OCI-LY7 (cell line): ENCODE data around the gene HOXA10. TPM values are rescaled to one million over a fixed set of nuclear protein-coding genes. Genes with fewer than 3 reads are reported as not detected.

Experiments
- BruUV-seq: library from RNA; stranded (reverse); fragments of 400-500 nt; replicated peaks from 2 replicates; lab custom pipeline; 2021; lab: Mats Ljungman, UMichigan
- CTCF ChIA-PET: fragments of 300-600 bp; sonication (Branson Sonifier 250); formaldehyde crosslinking; loops from one replicate; lab custom pipeline; 2022; ENCODE audit warnings: antibody characterized with exemption; ENCODE audit not compliant: unreplicated experiment; lab: Charles Lee
- POLR2A ChIA-PET: fragments of 300-600 bp; sonication (Branson Sonifier 250); formaldehyde crosslinking; loops from one replicate; lab custom pipeline; 2022; ENCODE audit warnings: antibody characterized with exemption; lab: Charles Lee
- DNase-seq: peaks from one replicate; pipeline ENCODE4 v3.0.0-alpha.2; 2015; ENCODE audit warnings: low spot score
- H2AFZ ChIP-seq: fragments of 200-600 bp; sonication (generic), shearing (Covaris generic); 2 replicates; pipeline ENCODE4 v1.6.1; 2014; ENCODE audit warnings: mild to moderate bottlenecking, antibody characterized with exemption, low read length, moderate library complexity
- H3K27ac ChIP-seq: fragments of 200-600 bp; sonication (generic); 2 replicates; pipeline ENCODE4 v1.5.1; 2014; ENCODE audit warnings: mixed run types, low read depth, mild to moderate bottlenecking, moderate library complexity, low read length, inconsistent platforms; ENCODE audit not compliant: poor library complexity, severe bottlenecking
- H3K36me3 ChIP-seq: fragments of 200-600 bp; sonication (generic); 2 replicates; pipeline ENCODE4 v1.6.1; 2014; ENCODE audit warnings: mild to moderate bottlenecking, antibody characterized with exemption, low read length, moderate library complexity, mixed read lengths; ENCODE audit not compliant: insufficient read depth
- H3K4me1 ChIP-seq: fragments of 200-600 bp; sonication (generic); 2 replicates; pipeline ENCODE4 v1.5.1; 2014; ENCODE audit warnings: mild to moderate bottlenecking, low read length; ENCODE audit not compliant: insufficient read depth, poor library complexity, severe bottlenecking
- H3K4me2 ChIP-seq: fragments of 200-600 bp; sonication (generic); 2 replicates; pipeline ENCODE4 v1.6.1; 2014; ENCODE audit warnings: mild to moderate bottlenecking, low read length
- H3K4me3 ChIP-seq: fragments of 200-600 bp; sonication (generic); 2 replicates; pipeline ENCODE4 v1.5.1; 2014; ENCODE audit warnings: mild to moderate bottlenecking, low read depth, low read length; ENCODE audit not compliant: poor library complexity, severe bottlenecking
- H3K79me2 ChIP-seq: fragments of 200-600 bp; sonication (generic); 2 replicates; pipeline ENCODE4 v1.6.1; 2016; ENCODE audit warnings: low read depth, mild to moderate bottlenecking, low read length, moderate library complexity, mixed read lengths; ENCODE audit not compliant: insufficient read depth
- H3K9me2 ChIP-seq: fragments of 200-600 bp; sonication (generic); 2 replicates; pipeline ENCODE4 v1.6.1; 2016; ENCODE audit warnings: mild to moderate bottlenecking, low read length, mixed read lengths; ENCODE audit not compliant: insufficient read depth
- H3K9me3 ChIP-seq: fragments of 200-600 bp; sonication (generic); 2 replicates; pipeline ENCODE4 v1.6.1; 2014; ENCODE audit warnings: mild to moderate bottlenecking, mixed run types, low read length, mixed read lengths
- H4K20me1 ChIP-seq: fragments of 200-600 bp; sonication (generic); 2 replicates; pipeline ENCODE4 v1.6.1; 2014; ENCODE audit warnings: mild to moderate bottlenecking, antibody characterized with exemption, low read length, moderate library complexity, mixed read lengths; ENCODE audit not compliant: insufficient read depth
- CTCF ChIP-seq: fragments of 200-600 bp; sonication (generic); conservative IDR thresholded peaks from 2 replicates; pipeline ENCODE4 v1.5.1; 2014; ENCODE audit warnings: mild to moderate bottlenecking, antibody characterized with exemption, low read length, moderate library complexity, mixed read lengths
- EZH2phosphoT487 ChIP-seq: fragments of 200-600 bp; sonication (generic); IDR thresholded peaks from 2 replicates; pipeline ENCODE4 v1.6.1; 2018; ENCODE audit warnings: low read depth, borderline replicate concordance, mild to moderate bottlenecking, mixed run types, antibody characterized with exemption, low read length, moderate library complexity, mixed read lengths
- intact Hi-C: fragments of 100-400 bp; cut with micrococcal nuclease; formaldehyde crosslinking; loops from one replicate; pipeline ENCODE4 v1.10.0; 2022; ENCODE audit not compliant: unreplicated experiment
- total RNA-seq, 2 experiments: library from RNA; depleted of rRNA in 1 of 2; stranded (reverse); fragments of >200 nt in 1 of 2; shearing (Covaris generic) in 1 of 2; gene quantifications; 2 replicates each; pipeline ENCODE4 v1.2.3, GENCODE V29; 2014 to 2022

Gene HOXA10
- total RNA-seq, 2 experiments from 2014 or later: not detected

GRCh38 chr7:27187475-27188385, 13.6 kb upstream of the HOXA10 start:
- no peaks in the 10 kb centered on the region for H3K36me3 ChIP-seq
- no peak for TF ChIP-seq EZH2phosphoT487
- TF ChIP-seq CTCF: no peak
- no peaks in the 10 kb centered on the region for H3K79me2 ChIP-seq
- no peak overlapping the region for H3K4me3 ChIP-seq
- CTCF ChIA-PET: no interaction called here
- no TSS peak for BruUV-seq
- no peaks in the 10 kb centered on the region for H3K9me3 ChIP-seq
- H3K4me1 ChIP-seq: no peaks in the 10 kb centered on the region
- no peak overlapping the region for H2AFZ ChIP-seq
- intact Hi-C loops: no loop called here
- H4K20me1 ChIP-seq: no peaks in the 10 kb centered on the region
- no peaks in the 10 kb centered on the region for H3K9me2 ChIP-seq
- POLR2A ChIA-PET: interaction anchor here (0.6 kb wide), 1 partner anchor 338 kb away, joined by 4 read pairs; no protein-coding TSS in a partner anchor
- DNase-seq: no peak
- H3K27ac ChIP-seq: no peak overlapping the region
- no peak overlapping the region for H3K4me2 ChIP-seq

- no peaks in the 10 kb centered on the region for H3K9me3 ChIP-seq
- no peaks in the 10 kb centered on the region for H4K20me1 ChIP-seq
Observed at GRCh38 chr7:27186668-27187474, 12.8 kb upstream of the HOXA10 start.

More at GRCh38 chr7:27186668-27187474, 12.8 kb upstream of the HOXA10 start:
- intact Hi-C loops: no loop called here
- no peak overlapping the region for H3K4me2 ChIP-seq
- CTCF ChIA-PET: no interaction called here
- H3K9me2 ChIP-seq: no peaks in the 10 kb centered on the region
- H3K79me2 ChIP-seq: no peaks in the 10 kb centered on the region
- no peak for DNase-seq
- H3K36me3 ChIP-seq: no peaks in the 10 kb centered on the region
- TF ChIP-seq CTCF: no peak
- TF ChIP-seq EZH2phosphoT487: no peak
- no TSS peak for BruUV-seq
- H3K27ac ChIP-seq: no peak overlapping the region
- H3K4me1 ChIP-seq: no peaks in the 10 kb centered on the region
- POLR2A ChIA-PET: interaction anchor here (0.6 kb wide), 1 partner anchor 337 kb away, joined by 4 read pairs; no protein-coding TSS in a partner anchor
- H2AFZ ChIP-seq: no peak overlapping the region
- no peak overlapping the region for H3K4me3 ChIP-seq
